ENCODE measurements around the gene ARL2.

GRCh38 chr11:65008016-65008415 is 5.9 kb upstream of the ARL2 start:
- TF ChIP-seq, protein P1, sequence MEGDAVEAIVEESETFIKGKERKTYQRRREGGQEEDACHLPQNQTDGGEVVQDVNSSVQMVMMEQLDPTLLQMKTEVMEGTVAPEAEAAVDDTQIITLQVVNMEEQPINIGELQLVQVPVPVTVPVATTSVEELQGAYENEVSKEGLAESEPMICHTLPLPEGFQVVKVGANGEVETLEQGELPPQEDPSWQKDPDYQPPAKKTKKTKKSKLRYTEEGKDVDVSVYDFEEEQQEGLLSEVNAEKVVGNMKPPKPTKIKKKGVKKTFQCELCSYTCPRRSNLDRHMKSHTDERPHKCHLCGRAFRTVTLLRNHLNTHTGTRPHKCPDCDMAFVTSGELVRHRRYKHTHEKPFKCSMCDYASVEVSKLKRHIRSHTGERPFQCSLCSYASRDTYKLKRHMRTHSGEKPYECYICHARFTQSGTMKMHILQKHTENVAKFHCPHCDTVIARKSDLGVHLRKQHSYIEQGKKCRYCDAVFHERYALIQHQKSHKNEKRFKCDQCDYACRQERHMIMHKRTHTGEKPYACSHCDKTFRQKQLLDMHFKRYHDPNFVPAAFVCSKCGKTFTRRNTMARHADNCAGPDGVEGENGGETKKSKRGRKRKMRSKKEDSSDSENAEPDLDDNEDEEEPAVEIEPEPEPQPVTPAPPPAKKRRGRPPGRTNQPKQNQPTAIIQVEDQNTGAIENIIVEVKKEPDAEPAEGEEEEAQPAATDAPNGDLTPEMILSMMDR (optimal IDR thresholded peaks at IDR 0.05 in 1 of 3, IDR thresholded peaks at IDR 0.05 in 1 of 3, conservative IDR thresholded peaks at IDR 0.05 in 1 of 3; ENCODE audit: extremely low read depth in 1 of 3, insufficient read depth in 2 of 3, low read length in 3 of 3): peak in 1 of 3 experiments; percentile 34
- no peak for TF ChIP-seq EZH2 (IDR thresholded peaks at IDR 0.05; ENCODE audit: low read length)
